Measurements from ENCODE around the gene UBALD2. TPM values are rescaled to one million over a fixed set of nuclear protein-coding genes. Genes with fewer than 3 reads are reported as not detected.

Gene UBALD2
- total and polyA plus RNA-seq, 9 donors = 10.8 to 27.3 (median 18.2) TPM

- Histone ChIP-seq H3K27me3 (ENCODE audit: control insufficient read depth, insufficient read depth, low read length) (no peaks in the 10 kb centered on the region), H3K27ac (ENCODE audit: low read length) (peak overlapping the region; percentile 85), H3K9me3 (replicated peaks; ENCODE audit: control insufficient read depth, low read depth, low read length) (no peaks in the 10 kb centered on the region), H3K4me3 (ENCODE audit: low read length) (peak overlapping the region; percentile 48), H3K36me3 (ENCODE audit: control insufficient read depth, insufficient read depth, low read length) (peaks cover 26% of the 10 kb centered on the region), H3K4me1 (ENCODE audit: control insufficient read depth, insufficient read depth, low read length) (peaks cover 73% of the 10 kb centered on the region)
- DNase-seq = peak; percentile 55
- 84% methylated on average over 5 of the region's 14 CpGs for WGBS (ENCODE audit: insufficient coverage)
These were observed 5.9 kb downstream of the UBALD2 start for GRCh38 chr17:76270770-76271668.

DNA sequence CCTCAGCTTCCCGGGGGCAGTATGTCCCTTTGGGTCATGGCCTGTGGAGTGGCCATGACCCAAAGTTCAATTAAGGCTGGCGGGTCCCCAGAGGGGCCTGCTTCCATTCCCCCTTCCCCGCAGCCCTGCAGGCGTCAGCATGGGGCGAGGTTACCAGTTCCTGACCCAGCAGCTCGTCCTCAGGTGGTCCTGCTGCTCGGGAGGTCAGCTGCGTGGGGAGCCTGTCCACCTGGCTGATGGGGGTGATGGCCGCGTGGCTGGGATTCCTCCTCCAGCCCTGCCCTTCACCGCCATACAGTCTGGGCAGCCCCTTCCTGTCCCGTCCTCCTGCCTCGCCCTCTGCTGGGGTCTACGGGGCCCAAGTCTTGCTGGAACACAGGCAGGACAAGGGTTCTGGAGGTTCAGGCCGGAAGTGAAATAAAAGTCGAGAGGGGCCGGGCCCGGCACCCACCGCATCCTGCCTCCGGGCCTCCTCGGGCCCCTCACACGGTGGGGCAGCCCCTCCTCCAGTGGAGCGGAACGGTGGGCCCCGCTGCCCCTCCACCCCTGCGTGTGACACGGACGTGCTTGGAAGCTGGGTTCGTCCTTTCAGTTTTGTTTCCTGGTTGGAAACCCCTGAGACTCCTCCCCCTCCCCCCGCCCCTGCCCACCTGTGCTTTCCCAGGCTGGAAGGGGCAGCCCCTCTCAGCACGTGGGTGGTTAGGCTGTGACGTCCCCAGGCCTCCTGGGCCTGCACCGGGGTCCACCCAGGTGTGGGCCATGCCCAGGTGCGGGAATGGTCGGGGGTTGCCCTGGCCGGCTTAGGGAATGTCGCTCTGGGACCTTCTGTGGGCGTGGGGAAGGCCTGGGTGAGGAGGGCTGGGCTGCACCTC lies 6.8 kb downstream of the UBALD2 start:
- H3K27me3 ChIP-seq (ENCODE audit: control insufficient read depth, insufficient read depth, low read length) = no peaks in the 10 kb centered on the region
- WGBS (ENCODE audit: insufficient coverage) = 6% methylated on average over 28 of the region's 38 CpGs
- H3K9me3 ChIP-seq (replicated peaks; ENCODE audit: control insufficient read depth, low read depth, low read length) = no peaks in the 10 kb centered on the region
- H3K27ac ChIP-seq (ENCODE audit: low read length) = peak overlapping the region; percentile 85
- DNase-seq = peak; percentile 51
- H3K4me3 ChIP-seq (ENCODE audit: low read length) = peak overlapping the region; percentile 48
- peaks cover 26% of the 10 kb centered on the region for H3K36me3 ChIP-seq (ENCODE audit: control insufficient read depth, insufficient read depth, low read length)
- peaks cover 72% of the 10 kb centered on the region for H3K4me1 ChIP-seq (ENCODE audit: control insufficient read depth, insufficient read depth, low read length)

DNA sequence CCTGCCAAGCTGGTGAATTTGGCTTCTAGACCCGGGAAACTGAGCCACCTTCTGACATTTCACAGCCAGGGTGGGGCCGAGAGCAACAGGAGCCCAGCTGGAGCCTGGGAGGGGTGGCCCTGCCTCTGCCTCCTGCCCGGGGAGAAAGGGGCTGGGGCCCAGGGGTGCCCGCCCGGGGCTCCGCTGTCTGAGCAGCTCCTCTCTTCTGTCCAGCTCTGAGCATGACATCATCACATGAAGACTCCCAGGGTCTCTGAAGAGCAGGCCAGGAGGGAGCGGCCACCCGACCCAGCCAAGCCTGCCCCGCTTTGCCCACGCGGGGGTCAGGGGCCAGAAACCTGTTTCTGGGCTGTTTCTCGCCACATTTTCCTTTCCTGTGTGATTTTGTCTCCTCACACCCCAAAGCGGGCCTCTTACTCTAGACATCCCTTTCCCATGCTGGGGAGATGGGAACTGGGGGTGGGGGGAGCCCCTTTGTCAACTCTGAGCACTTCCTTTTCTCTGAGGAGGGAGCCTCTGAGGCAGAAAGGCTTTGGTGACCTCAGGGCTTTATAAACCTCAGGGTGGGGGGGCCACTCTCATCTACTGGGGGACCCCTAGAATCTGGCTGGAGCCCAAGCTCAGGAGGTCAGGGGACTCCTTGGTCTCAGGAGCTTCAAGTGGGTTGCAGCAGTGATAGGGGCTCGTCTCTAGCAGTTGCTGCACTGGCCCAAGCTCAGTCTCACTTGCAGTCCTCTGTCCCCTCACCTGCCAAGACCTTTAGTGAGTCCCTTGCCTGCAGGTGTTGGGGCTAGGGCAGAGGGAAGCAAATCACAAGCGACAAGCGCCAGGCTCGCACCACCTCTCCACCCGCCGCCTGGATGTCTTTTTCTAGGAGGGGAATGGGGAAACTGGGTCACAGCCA lies 7.6 kb downstream of the UBALD2 start:
- Histone ChIP-seq H3K27me3 (ENCODE audit: control insufficient read depth, insufficient read depth, low read length) (no peaks in the 10 kb centered on the region), H3K4me1 (ENCODE audit: control insufficient read depth, insufficient read depth, low read length) (peaks cover 63% of the 10 kb centered on the region), H3K27ac (ENCODE audit: low read length) (peak overlapping the region; percentile 85), H3K36me3 (ENCODE audit: control insufficient read depth, insufficient read depth, low read length) (peaks cover 24% of the 10 kb centered on the region), H3K4me3 (ENCODE audit: low read length) (peak overlapping the region; percentile 48), H3K9me3 (replicated peaks; ENCODE audit: control insufficient read depth, low read depth, low read length) (no peaks in the 10 kb centered on the region)
- peak; percentile 53 for DNase-seq
- 46% methylated on average over 8 of the region's 19 CpGs for WGBS (ENCODE audit: insufficient coverage)

- Histone ChIP-seq H3K4me1 (ENCODE audit: control insufficient read depth, insufficient read depth, low read length) (peaks cover 55% of the 10 kb centered on the region), H3K9me3 (replicated peaks; ENCODE audit: control insufficient read depth, low read depth, low read length) (no peaks in the 10 kb centered on the region), H3K36me3 (ENCODE audit: control insufficient read depth, insufficient read depth, low read length) (peaks cover 17% of the 10 kb centered on the region), H3K4me3 (ENCODE audit: low read length) (no peak overlapping the region), H3K27ac (ENCODE audit: low read length) (no peak overlapping the region), H3K27me3 (ENCODE audit: control insufficient read depth, insufficient read depth, low read length) (no peaks in the 10 kb centered on the region)
- 59% methylated on average over 17 of the region's 26 CpGs for WGBS (ENCODE audit: insufficient coverage)
- DNase-seq = no peak
These were observed 8.4 kb downstream of the UBALD2 start for GRCh38 chr17:76273445-76274111.

DNA sequence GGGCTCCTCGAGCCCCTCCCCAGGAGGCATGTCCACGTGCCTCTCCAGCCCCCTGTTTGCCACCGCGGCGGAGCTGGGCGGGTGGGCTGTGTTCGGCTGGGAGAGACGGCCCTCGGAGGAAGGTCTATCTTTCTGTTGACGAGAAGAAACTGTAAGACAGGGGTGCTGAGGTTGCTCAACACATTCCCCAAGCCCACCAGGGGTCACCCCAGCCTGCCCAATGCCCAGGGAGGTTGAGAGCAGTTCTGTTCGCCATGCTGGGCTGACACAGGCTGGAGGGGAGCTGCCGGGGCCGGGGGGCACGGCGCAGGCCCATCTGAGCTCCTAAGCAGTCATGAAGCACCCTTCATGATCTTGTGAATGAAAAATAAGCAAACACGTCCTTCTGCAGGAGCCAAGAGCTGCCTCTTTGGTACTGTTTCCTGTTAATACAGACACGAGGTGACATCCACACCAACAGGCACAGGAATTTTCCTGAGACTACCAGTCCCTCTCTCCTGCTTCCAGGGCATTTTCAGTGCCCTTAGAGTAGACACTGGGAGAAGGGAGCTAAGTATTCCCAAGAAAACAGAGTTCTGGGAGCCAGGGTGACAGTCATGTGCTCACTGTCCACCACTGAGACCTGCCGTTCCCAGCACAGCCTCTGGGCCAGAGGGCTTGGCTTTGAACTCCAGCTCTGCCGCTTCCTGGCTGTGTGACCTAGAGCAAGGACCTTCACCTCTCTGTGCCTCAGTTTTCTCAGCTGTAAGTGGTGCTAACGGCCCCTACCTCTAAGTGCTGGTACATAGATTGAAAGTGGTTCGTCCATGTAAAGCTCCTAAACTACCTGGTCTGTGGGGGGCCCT lies 9.2 kb downstream of the UBALD2 start:
- H3K4me3 ChIP-seq (ENCODE audit: low read length) = no peak overlapping the region
- 62% methylated on average over 5 of the region's 21 CpGs for WGBS (ENCODE audit: insufficient coverage)
- H3K27ac ChIP-seq (ENCODE audit: low read length) = no peak overlapping the region
- peaks cover 54% of the 10 kb centered on the region for H3K4me1 ChIP-seq (ENCODE audit: control insufficient read depth, insufficient read depth, low read length)
- H3K27me3 ChIP-seq (ENCODE audit: control insufficient read depth, insufficient read depth, low read length) = no peaks in the 10 kb centered on the region
- H3K9me3 ChIP-seq (replicated peaks; ENCODE audit: control insufficient read depth, low read depth, low read length) = no peaks in the 10 kb centered on the region
- no peak for DNase-seq
- peaks cover 11% of the 10 kb centered on the region for H3K36me3 ChIP-seq (ENCODE audit: control insufficient read depth, insufficient read depth, low read length)

- no peak overlapping the region for H3K27ac ChIP-seq (ENCODE audit: low read length)
- DNase-seq = no peak
- WGBS (ENCODE audit: insufficient coverage) = 79% methylated on average over 15 of the region's 22 CpGs
- no peaks in the 10 kb centered on the region for H3K36me3 ChIP-seq (ENCODE audit: control insufficient read depth, insufficient read depth, low read length)
- H3K4me1 ChIP-seq (ENCODE audit: control insufficient read depth, insufficient read depth, low read length) = peaks cover 46% of the 10 kb centered on the region
- no peak overlapping the region for H3K4me3 ChIP-seq (ENCODE audit: low read length)
- H3K9me3 ChIP-seq (replicated peaks; ENCODE audit: control insufficient read depth, low read depth, low read length) = no peaks in the 10 kb centered on the region
- H3K27me3 ChIP-seq (ENCODE audit: control insufficient read depth, insufficient read depth, low read length) = no peaks in the 10 kb centered on the region
These were observed 10.4 kb downstream of the UBALD2 start for GRCh38 chr17:76275382-76276068.

DNA sequence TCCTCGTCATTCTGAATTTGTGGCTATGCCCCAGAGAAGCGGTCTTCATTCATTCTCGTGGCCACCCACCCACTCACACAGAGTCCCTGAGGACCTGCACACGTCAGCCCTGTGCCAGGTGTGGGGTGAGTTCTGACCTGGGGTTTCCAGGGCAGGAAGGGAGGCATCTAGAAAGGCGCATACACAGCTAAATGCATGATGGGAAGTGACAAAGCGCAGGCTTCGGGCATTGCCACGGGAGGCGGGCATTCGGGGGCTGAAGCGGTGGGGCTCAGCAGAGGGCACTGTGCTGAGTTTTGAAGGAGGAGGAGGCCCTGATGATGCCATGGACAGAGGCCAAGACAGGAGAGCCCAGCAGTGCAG lies 10.9 kb downstream of the UBALD2 start:
- H3K4me3 ChIP-seq (ENCODE audit: low read length) = no peak overlapping the region
- 88% methylated on average over 7 of the region's 11 CpGs for WGBS (ENCODE audit: insufficient coverage)
- no peak overlapping the region for H3K27ac ChIP-seq (ENCODE audit: low read length)

GRCh38 chr17:76276461-76277299 lies 11.5 kb downstream of the UBALD2 start:
- H3K4me1 ChIP-seq (ENCODE audit: control insufficient read depth, insufficient read depth, low read length) = peaks cover 41% of the 10 kb centered on the region
- no peak overlapping the region for H3K4me3 ChIP-seq (ENCODE audit: low read length)
- H3K36me3 ChIP-seq (ENCODE audit: control insufficient read depth, insufficient read depth, low read length) = no peaks in the 10 kb centered on the region
- H3K9me3 ChIP-seq (replicated peaks; ENCODE audit: control insufficient read depth, low read depth, low read length) = no peaks in the 10 kb centered on the region
- DNase-seq = no peak
- WGBS (ENCODE audit: insufficient coverage) = 73% methylated on average over 12 of the region's 19 CpGs
- H3K27me3 ChIP-seq (ENCODE audit: control insufficient read depth, insufficient read depth, low read length) = no peaks in the 10 kb centered on the region
- H3K27ac ChIP-seq (ENCODE audit: low read length) = no peak overlapping the region

More for the DNA sequence above, 10.9 kb downstream of the UBALD2 start:
- H3K36me3 ChIP-seq (ENCODE audit: control insufficient read depth, insufficient read depth, low read length) = no peaks in the 10 kb centered on the region
- H3K4me1 ChIP-seq (ENCODE audit: control insufficient read depth, insufficient read depth, low read length) = peaks cover 41% of the 10 kb centered on the region
- H3K27me3 ChIP-seq (ENCODE audit: control insufficient read depth, insufficient read depth, low read length) = no peaks in the 10 kb centered on the region
- DNase-seq = no peak
- H3K9me3 ChIP-seq (replicated peaks; ENCODE audit: control insufficient read depth, low read depth, low read length) = no peaks in the 10 kb centered on the region
